ENCODE data around the gene PLP1. TPM values are rescaled to one million over a fixed set of nuclear protein-coding genes. Genes with fewer than 3 reads are reported as not detected.

The PLP1 gene
- polyA plus RNA-seq, 3 donors = not detected

DNA sequence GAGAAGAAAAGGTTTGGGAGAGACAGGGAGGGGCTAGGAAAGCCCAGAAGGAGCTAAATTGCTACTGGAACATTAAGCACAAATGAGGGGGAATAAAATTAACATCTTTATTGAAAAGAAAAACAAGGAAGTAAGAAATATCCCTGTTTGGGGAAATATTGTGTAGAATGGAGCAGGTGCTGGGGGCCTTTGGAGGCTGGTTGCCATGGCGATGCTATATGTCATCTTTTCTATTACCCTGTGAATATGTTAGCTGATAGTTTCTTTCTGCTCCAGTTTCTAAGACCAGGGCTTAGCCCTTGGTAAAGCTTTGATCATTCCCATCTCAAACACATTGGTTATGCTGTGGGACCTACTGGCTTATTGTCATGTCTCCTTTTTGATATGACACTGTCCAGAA lies 37.2 kb upstream of the PLP1 start:
- TF ChIP-seq, protein P1, sequence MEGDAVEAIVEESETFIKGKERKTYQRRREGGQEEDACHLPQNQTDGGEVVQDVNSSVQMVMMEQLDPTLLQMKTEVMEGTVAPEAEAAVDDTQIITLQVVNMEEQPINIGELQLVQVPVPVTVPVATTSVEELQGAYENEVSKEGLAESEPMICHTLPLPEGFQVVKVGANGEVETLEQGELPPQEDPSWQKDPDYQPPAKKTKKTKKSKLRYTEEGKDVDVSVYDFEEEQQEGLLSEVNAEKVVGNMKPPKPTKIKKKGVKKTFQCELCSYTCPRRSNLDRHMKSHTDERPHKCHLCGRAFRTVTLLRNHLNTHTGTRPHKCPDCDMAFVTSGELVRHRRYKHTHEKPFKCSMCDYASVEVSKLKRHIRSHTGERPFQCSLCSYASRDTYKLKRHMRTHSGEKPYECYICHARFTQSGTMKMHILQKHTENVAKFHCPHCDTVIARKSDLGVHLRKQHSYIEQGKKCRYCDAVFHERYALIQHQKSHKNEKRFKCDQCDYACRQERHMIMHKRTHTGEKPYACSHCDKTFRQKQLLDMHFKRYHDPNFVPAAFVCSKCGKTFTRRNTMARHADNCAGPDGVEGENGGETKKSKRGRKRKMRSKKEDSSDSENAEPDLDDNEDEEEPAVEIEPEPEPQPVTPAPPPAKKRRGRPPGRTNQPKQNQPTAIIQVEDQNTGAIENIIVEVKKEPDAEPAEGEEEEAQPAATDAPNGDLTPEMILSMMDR (IDR thresholded peaks at IDR 0.05) = no peak
- no peaks in the 10 kb centered on the region for H3K27me3 ChIP-seq (ENCODE audit: control insufficient read depth in 2 of 2, insufficient read depth in 2 of 2, low read length in 2 of 2)

DNA sequence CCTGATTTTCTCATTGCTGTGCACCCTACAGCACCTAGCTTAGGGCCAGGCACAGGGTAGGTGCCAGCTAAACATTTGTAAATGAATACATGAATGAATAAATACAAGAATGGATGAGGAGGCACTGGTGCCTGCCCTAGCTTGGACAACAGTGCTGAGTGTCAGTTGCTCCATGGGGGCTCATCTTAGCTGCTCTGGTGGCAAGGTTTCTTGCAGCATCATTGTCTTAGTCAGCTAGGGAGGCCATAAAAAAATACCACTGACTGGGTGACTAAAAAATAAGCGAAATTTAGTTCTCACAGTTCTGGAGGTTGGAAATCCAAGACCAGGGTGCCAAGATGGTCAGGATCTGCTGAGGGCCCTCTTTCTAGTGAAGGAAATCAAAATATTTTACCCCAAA lies 34.8 kb upstream of the PLP1 start:
- peaks cover 0 to 4% (median 0%) of the 10 kb centered on the region in 7 donors for H3K9me3 Mint-ChIP-seq
- Histone ChIP-seq H3K4me3 (replicated peaks in 1 of 3; ENCODE audit: low read depth in 2 of 3, low read length in 3 of 3) (no peak overlapping the region), H3K79me2 (ENCODE audit: insufficient read depth, low read length) (no peaks in the 10 kb centered on the region), H3K27ac (ENCODE audit: low read depth in 1 of 2, low read length in 2 of 2) (no peak overlapping the region), H3K4me2 (replicated peaks; ENCODE audit: extremely low read depth, low read length, poor library complexity, severe bottlenecking) (no peak overlapping the region), H4K20me1 (ENCODE audit: insufficient read depth, low read length) (no peaks in the 10 kb centered on the region), H3K27me3 (ENCODE audit: control insufficient read depth in 2 of 2, insufficient read depth in 2 of 2, low read length in 2 of 2) (peaks cover 0 to 2% of the 10 kb centered on the region in 2 donors), H3K9me3 (replicated peaks in 1 of 2; ENCODE audit: control insufficient read depth in 1 of 2, insufficient read depth in 1 of 2, low read length in 2 of 2) (no peaks in the 10 kb centered on the region), H3K9ac (ENCODE audit: insufficient read depth, low read length, poor library complexity, severe bottlenecking) (no peak overlapping the region), H2AFZ (ENCODE audit: insufficient read depth, low read depth, low read length, poor library complexity, severe bottlenecking) (no peak overlapping the region), H3K4me1 (ENCODE audit: control insufficient read depth in 1 of 2, insufficient read depth in 2 of 2, low read length in 2 of 2) (no peaks in the 10 kb centered on the region), H3K36me3 (replicated peaks in 1 of 2; ENCODE audit: control insufficient read depth in 1 of 2, insufficient read depth in 2 of 2, low read length in 2 of 2) (no peaks in the 10 kb centered on the region)
- no peaks in the 10 kb centered on the region for H3K36me3 Mint-ChIP-seq
- H3K27me3 Mint-ChIP-seq (ENCODE audit: low read depth in 3 of 3) = peaks cover 0 to 9% (median 3%) of the 10 kb centered on the region in 3 donors
- H3K4me3 Mint-ChIP-seq = no peak overlapping the region
- 100% methylated on average over 1 of the region's 1 CpG for WGBS (ENCODE audit: insufficient coverage)
- no peaks in the 10 kb centered on the region for H3K4me1 Mint-ChIP-seq
- intact Hi-C loops (cut with micrococcal nuclease) = no loop called here
- TF ChIP-seq, protein P1 (IDR thresholded peaks at IDR 0.05) = no peak
- H3K27ac Mint-ChIP-seq = no peak overlapping the region
- DNase-seq = no peak

More for the DNA sequence above, 37.2 kb upstream of the PLP1 start:
- no peaks in the 10 kb centered on the region for H3K36me3 Mint-ChIP-seq
- no peaks in the 10 kb centered on the region for H3K79me2 ChIP-seq (ENCODE audit: insufficient read depth, low read length)
- H3K4me1 Mint-ChIP-seq = no peaks in the 10 kb centered on the region
- WGBS (ENCODE audit: insufficient coverage) = no CpG with 5 or more reads among the region's 1 CpG
- intact Hi-C loops (cut with micrococcal nuclease) = no loop called here
- no peak overlapping the region for H3K4me2 ChIP-seq (replicated peaks; ENCODE audit: extremely low read depth, low read length, poor library complexity, severe bottlenecking)
- H3K27me3 Mint-ChIP-seq (ENCODE audit: low read depth in 3 of 3) = peaks cover 0 to 11% (median 2%) of the 10 kb centered on the region in 3 donors
- no peak overlapping the region for H3K4me3 Mint-ChIP-seq
- H3K9ac ChIP-seq (ENCODE audit: insufficient read depth, low read length, poor library complexity, severe bottlenecking) = no peak overlapping the region
- H3K4me3 ChIP-seq (replicated peaks in 1 of 3; ENCODE audit: low read depth in 2 of 3, low read length in 3 of 3) = no peak overlapping the region
- H3K4me1 ChIP-seq (ENCODE audit: control insufficient read depth in 1 of 2, insufficient read depth in 2 of 2, low read length in 2 of 2) = no peaks in the 10 kb centered on the region
- no peak overlapping the region for H2AFZ ChIP-seq (ENCODE audit: insufficient read depth, low read depth, low read length, poor library complexity, severe bottlenecking)
- peaks cover 0 to 4% (median 0%) of the 10 kb centered on the region in 7 donors for H3K9me3 Mint-ChIP-seq
- no peak overlapping the region for H3K27ac ChIP-seq (ENCODE audit: low read depth in 1 of 2, low read length in 2 of 2)
- no peaks in the 10 kb centered on the region for H3K9me3 ChIP-seq (replicated peaks in 1 of 2; ENCODE audit: control insufficient read depth in 1 of 2, insufficient read depth in 1 of 2, low read length in 2 of 2)
- no peak overlapping the region for H3K27ac Mint-ChIP-seq
- no peak for DNase-seq
- H3K36me3 ChIP-seq (replicated peaks in 1 of 2; ENCODE audit: control insufficient read depth in 1 of 2, insufficient read depth in 2 of 2, low read length in 2 of 2) = no peaks in the 10 kb centered on the region
- no peaks in the 10 kb centered on the region for H4K20me1 ChIP-seq (ENCODE audit: insufficient read depth, low read length)
